HepG2 (cell line): ENCODE data around the gene ZNF652. TPM values are rescaled to one million over a fixed set of nuclear protein-coding genes. Genes with fewer than 3 reads are reported as not detected.

ENCODE experiments used
- ATAC-seq: fragments of 200-7000 bp; cut with Tn5 transposase; 3 replicates; pipeline ENCODE4 v1.9.1; 2020; ENCODE audit warnings: mild to moderate bottlenecking, moderate library complexity
- BruUV-seq: library from RNA; stranded (reverse); fragments of 400-500 nt; replicated peaks from 2 replicates; lab custom pipeline; 2021; lab: Mats Ljungman, UMichigan
- CTCF ChIA-PET: fragments of 300-600 bp; formaldehyde crosslinking; extraction: SDS; loops from one replicate; lab custom pipeline; 2021; ENCODE audit warnings: low total read pairs, inconsistent platforms, low intra/inter-chr PET ratio; lab: Yijun Ruan, JAX
- POLR2A ChIA-PET: fragments of 350-600 bp; sonication (Branson Sonifier 250); formaldehyde crosslinking; loops from one replicate; lab custom pipeline; 2020; ENCODE audit warnings: antibody characterized with exemption, inconsistent platforms; lab: Yijun Ruan, JAX
- DNase-seq: peaks from one replicate; pipeline ENCODE4 v3.0.0-alpha.2; 2015; ENCODE audit warnings: low spot score
- FAIRE-seq: peaks from 3 replicates; lab custom pipeline; 2011; peaks lifted over from hg19 to GRCh38; lab: Jason Lieb, UNC
- H2AFZ ChIP-seq: one replicate; pipeline ENCODE4 v1.6.1; 2011; ENCODE audit warnings: low read length, inconsistent platforms
- H3K27ac ChIP-seq: fragments of 300-600 bp; 3 replicates; pipeline ENCODE4 v1.8.0; 2011; ENCODE audit warnings: mixed run types, mild to moderate bottlenecking, mixed read lengths, low read length, inconsistent platforms; ENCODE audit not compliant: insufficient read depth; ENCODE audit errors: extremely low read length
- H3K27me3 ChIP-seq, 2 experiments: fragments of 200-600 bp in 1 of 2; 2 replicates in 1 of 2; 3 replicates in 1 of 2; pipeline versions ENCODE4 v1.6.0 to v1.8.0; 2011; ENCODE audit warnings: low read length in 2 of 2, mild to moderate bottlenecking in 2 of 2, moderate library complexity in 2 of 2, inconsistent platforms in 1 of 2; ENCODE audit not compliant: insufficient read depth in 2 of 2, control insufficient read depth in 1 of 2
- H3K36me3 ChIP-seq, 2 experiments: fragments of 200-600 bp in 1 of 2; replicated peaks in 1 of 2; 2 replicates in 1 of 2; 3 replicates in 1 of 2; pipeline versions ENCODE4 v1.5.1 to v1.8.0; 2011; ENCODE audit warnings: low read length in 2 of 2, inconsistent platforms in 1 of 2; ENCODE audit not compliant: insufficient read depth in 2 of 2, control insufficient read depth in 1 of 2
- H3K4me1 ChIP-seq: 2 replicates; pipeline ENCODE4 v1.5.1; 2012; ENCODE audit warnings: low read length, inconsistent platforms; ENCODE audit not compliant: insufficient read depth
- H3K4me2 ChIP-seq: 2 replicates; pipeline ENCODE4 v1.6.0; 2011; ENCODE audit warnings: low read depth, low read length, inconsistent platforms
- H3K4me3 ChIP-seq, 3 experiments: fragments of 200-600 bp in 1 of 3; sonication (generic), shearing (Covaris generic) in 1 of 3; replicated peaks in 1 of 3; 2 replicates each; pipeline ENCODE4 v1.5.1; 2011 to 2016; ENCODE audit warnings: low read length in 3 of 3, inconsistent platforms in 2 of 3, low read depth in 2 of 3, mild to moderate bottlenecking in 2 of 3, control low read depth in 1 of 3, mixed read lengths in 1 of 3; ENCODE audit not compliant: insufficient read depth in 1 of 3
- H3K79me2 ChIP-seq: one replicate; pipeline ENCODE4 v1.6.1; 2011; ENCODE audit warnings: low read length, inconsistent platforms; ENCODE audit not compliant: insufficient read depth
- H3K9ac ChIP-seq: 2 replicates; pipeline ENCODE4 v1.6.0; 2011; ENCODE audit warnings: mild to moderate bottlenecking, low read depth, low read length, inconsistent platforms; ENCODE audit not compliant: insufficient read depth
- H3K9me3 ChIP-seq: 2 replicates; pipeline ENCODE4 v1.5.1; 2012; ENCODE audit warnings: mild to moderate bottlenecking, low read length
- H4K20me1 ChIP-seq: 2 replicates; pipeline ENCODE4 v1.6.0; 2011; ENCODE audit warnings: inconsistent platforms, mild to moderate bottlenecking, low read length, moderate library complexity; ENCODE audit not compliant: insufficient read depth
- BCLAF1 ChIP-seq: fragments of 450-650 bp; IDR thresholded peaks from 2 replicates; pipeline ENCODE4 v1.6.1; 2017; ENCODE audit warnings: mild to moderate bottlenecking
- CHD2 ChIP-seq: IDR thresholded peaks from 2 replicates; pipeline ENCODE4 v1.6.1; 2011; ENCODE audit warnings: low read depth, low read length, improper control_type of control experiment
- IRF1 ChIP-seq: sonication (generic); formaldehyde crosslinking; IDR thresholded peaks from 2 replicates; pipeline ENCODE4 v1.4.0; 2020; ENCODE audit warnings: low read depth, mild to moderate bottlenecking, missing genetic modification reagents
- KIAA2018 ChIP-seq: sonication (generic); formaldehyde crosslinking; IDR thresholded peaks from 2 replicates; pipeline ENCODE4 v1.5.0; 2020; ENCODE audit warnings: mild to moderate bottlenecking, missing genetic modification reagents, borderline replicate concordance
- ONECUT2 ChIP-seq: sonication (generic); formaldehyde crosslinking; IDR thresholded peaks from 2 replicates; pipeline ENCODE4 v1.4.0; 2020; ENCODE audit warnings: missing genetic modification reagents
- RBFOX2 ChIP-seq: fragments of 200-400 bp; formaldehyde crosslinking; IDR thresholded peaks from 2 replicates; pipeline ENCODE4 v1.6.1; 2017; ENCODE audit warnings: low read depth, mild to moderate bottlenecking, low read length
- REL ChIP-seq: sonication (generic); formaldehyde crosslinking; conservative IDR thresholded peaks from 2 replicates; pipeline ENCODE4 v1.8.0; 2022; ENCODE audit warnings: mild to moderate bottlenecking, missing genetic modification reagents, moderate library complexity
- ZBTB25 ChIP-seq: IDR thresholded peaks from 2 replicates; pipeline ENCODE4 v1.6.1; 2018; ENCODE audit warnings: missing genetic modification reagents
- ZNF230 ChIP-seq: sonication (generic); formaldehyde crosslinking; IDR thresholded peaks from 2 replicates; pipeline ENCODE4 v1.4.0; 2020; ENCODE audit warnings: mild to moderate bottlenecking, missing genetic modification reagents
- ZNF44 ChIP-seq: sonication (generic); formaldehyde crosslinking; IDR thresholded peaks from 2 replicates; pipeline ENCODE4 v1.5.1; 2020; ENCODE audit warnings: mild to moderate bottlenecking, missing genetic modification reagents
- ZNF678 ChIP-seq: sonication (generic); formaldehyde crosslinking; IDR thresholded peaks from 2 replicates; pipeline ENCODE4 v1.4.0; 2020; ENCODE audit warnings: mild to moderate bottlenecking, missing genetic modification reagents
- WGBS: methylation state at CpG from one replicate; pipeline ENCODE4 v1.1.6; 2017; ENCODE audit warnings: low lambda C conversion rate; 5-methylcytosine and 5-hydroxymethylcytosine counted together
- in situ Hi-C: cut with HindIII; loops from 2 replicates; pipeline ENCODE4 v1.10.0; 2017; ENCODE audit warnings: low pct_unique_long_range_greater_than_20kb; ENCODE audit not compliant: extremely low pct_ligation_motif_present
- intact Hi-C: fragments of 100-400 bp; cut with micrococcal nuclease; formaldehyde crosslinking; loops from one replicate; pipeline ENCODE4 v1.10.0; 2022; ENCODE audit not compliant: unreplicated experiment
- polyA plus RNA-seq, 8 experiments: library from polyadenylated mRNA; depleted of rRNA in 3 of 8; stranded (reverse) in 7 of 8; unstranded in 1 of 8; fragments of >200 nt; fragmentation: Illumina TruSeq in 4 of 8; extraction: Trizol in 4 of 8; gene quantifications; 2 replicates each; pipeline versions ENCODE4 v1.2.1 to v1.2.3, GENCODE V29; 2011 to 2016; ENCODE audit warnings: low read depth in 4 of 8, missing spikeins in 1 of 8, mixed read lengths in 1 of 8; ENCODE audit not compliant: insufficient read depth in 1 of 8
- total RNA-seq, 5 experiments: library from RNA; depleted of rRNA; stranded (reverse); fragments of >200 nt; fragmentation: Illumina TruSeq; extraction: Trizol; gene quantifications; 2 replicates each; pipeline ENCODE4 v1.2.3, GENCODE V29; 2016; ENCODE audit warnings: low read depth in 1 of 5

The ZNF652 gene
- total and polyA plus RNA-seq, 2 of the 13 experiments (the other 11 are each of a cell fraction or from before 2014, with no cell fraction given) = 16.2 to 30.2 TPM

- TF ChIP-seq KIAA2018 = no peak
Observed at GRCh38 chr17:49383060-49383459, 21.0 kb upstream of the ZNF652 start (continued).

GRCh38 chr17:49382556-49382955 lies 20.5 kb upstream of the ZNF652 start:
- Histone ChIP-seq H3K4me2 (no peak overlapping the region), H3K79me2 (no peaks in the 10 kb centered on the region), H3K9me3 (no peaks in the 10 kb centered on the region), H3K27me3 (no peaks in the 10 kb centered on the region; a peak in 1 of 5 replicates), H3K36me3 (no peaks in the 10 kb centered on the region), H3K4me1 (peaks cover 29% of the 10 kb centered on the region), H4K20me1 (no peaks in the 10 kb centered on the region), H3K4me3 (no peak overlapping the region), H3K9ac (no peak overlapping the region), H3K27ac (no peak overlapping the region), H2AFZ (no peak overlapping the region)
- WGBS = 50% methylated on average over 6 of the region's 7 CpGs
- ChIA-PET CTCF (no interaction called here), POLR2A (no interaction called here)
- no peak for ATAC-seq
- in situ Hi-C loops = no loop called here
- no peak for FAIRE-seq
- no TSS peak for BruUV-seq
- DNase-seq = no peak
- intact Hi-C loops = no loop called here
- TF ChIP-seq IRF1 (CRISPR knock-in tag) (no peak), ZNF678 (no peak), ZBTB25 (no peak), RBFOX2 (no peak), ZNF44 (CRISPR knock-in tag) (no peak), CHD2 (no peak), REL (no peak), ZNF230 (CRISPR knock-in tag) (no peak), ONECUT2 (no peak), BCLAF1 (no peak)
